Amniotic stem cell (primary cell): ENCODE measurements around the gene CHRNA3.

ENCODE experiments used
- DNase-seq: peaks from one replicate; lab custom pipeline; 2025; lab: John Stamatoyannopoulos, UW

The CHRNA3 gene

DNA sequence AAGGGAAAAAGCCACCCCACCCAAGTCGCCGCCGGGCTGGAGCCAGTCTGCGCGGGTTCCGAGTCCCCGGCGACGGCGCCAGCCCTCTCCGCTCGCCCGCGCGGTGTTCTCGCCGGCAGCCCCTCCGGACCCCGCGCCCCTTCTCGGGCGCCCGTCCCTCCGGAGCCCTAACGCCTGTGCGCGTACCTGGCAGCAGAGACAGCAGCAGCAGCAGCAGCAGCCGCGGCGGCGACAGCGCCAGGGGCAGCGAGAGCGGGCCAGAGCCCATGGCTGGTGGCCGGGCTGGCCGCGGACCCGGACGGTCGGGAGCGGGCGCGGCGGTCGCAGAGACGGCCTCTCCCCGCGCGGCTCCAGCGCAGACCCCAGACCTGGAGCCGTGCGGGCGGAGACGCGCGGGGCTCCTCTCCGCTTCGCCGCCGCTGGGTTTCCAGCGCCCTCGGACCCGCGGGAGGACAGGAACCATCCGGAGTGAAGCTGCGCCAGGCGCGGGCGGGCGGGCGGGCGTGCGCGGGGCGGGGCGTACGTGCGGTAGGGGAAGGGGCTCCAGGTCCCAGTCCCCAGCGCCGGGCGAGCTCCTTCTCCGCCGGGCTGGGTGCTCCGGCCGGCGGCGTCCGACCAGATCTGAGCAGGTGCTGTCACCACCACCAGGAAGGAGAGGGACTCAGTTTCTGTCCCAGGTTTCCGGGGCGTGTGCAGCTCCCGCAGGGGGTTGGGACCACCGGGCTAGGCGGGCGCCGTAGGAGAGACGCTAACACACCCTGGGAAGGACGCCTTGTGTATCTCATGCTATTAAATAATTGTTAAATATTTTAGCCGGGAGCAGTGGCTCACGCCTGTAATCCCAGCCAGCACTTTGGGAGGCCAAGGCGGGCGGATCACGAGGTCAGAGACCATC lies at the start of gene CHRNA3:
Gene CHRNA3, minus strand, starts transcription at position 470 of the 895 bp plus-strand sequence. Its CDS starts 202 bp downstream, at position 268.
- no peak for DNase-seq

DNA sequence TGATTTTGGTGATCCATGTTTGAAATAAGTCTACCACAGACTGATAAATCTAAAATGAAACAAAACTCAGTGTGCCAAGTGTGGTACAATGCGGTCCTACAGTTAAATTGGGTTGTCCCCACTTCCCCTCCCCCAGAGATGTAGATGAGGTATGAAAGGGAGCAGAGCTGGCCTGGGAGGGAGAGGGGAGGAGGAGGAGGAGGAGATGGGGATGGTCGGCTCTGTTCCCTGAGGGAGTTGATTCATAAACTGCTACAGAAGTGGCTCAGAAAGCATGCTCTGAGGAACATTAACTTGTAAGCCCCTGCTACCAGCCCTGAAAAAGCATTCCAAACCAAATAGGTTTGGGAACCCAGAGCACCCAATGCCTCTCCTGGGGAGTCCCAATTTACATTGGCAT lies 48.2 kb upstream of the CHRNA3 start:
- no peak for DNase-seq

DNA sequence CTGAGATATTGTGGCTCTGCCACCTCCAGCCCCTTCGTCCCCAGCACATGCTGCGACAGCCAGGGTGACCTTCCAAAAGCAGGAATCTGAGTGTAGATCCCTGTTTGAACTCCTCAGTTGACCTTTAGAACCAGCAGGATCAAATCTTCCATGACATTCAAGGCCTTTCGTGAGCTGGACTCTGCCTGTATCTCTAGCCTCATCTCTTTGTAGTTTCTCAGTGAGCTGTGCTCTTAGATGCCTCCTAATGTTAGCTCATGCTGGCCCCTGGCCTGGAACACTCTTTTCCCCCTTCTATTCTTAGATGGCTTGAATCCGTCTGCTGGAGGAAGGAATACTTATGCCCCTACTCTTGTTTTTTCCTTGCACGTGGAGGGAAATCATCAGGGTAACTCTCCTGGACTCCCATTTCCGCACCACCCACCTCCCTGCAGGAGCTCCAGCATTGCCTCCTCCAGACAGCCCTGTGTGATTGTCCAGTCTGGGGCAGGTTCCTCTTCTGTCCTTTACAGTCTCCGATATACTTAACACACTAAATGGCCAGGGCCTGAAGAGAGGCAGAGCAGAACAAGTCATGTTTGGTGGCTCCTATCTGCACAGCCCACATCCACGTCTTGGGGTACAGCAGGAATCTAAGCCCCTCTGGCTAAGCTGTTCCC lies 46.9 kb upstream of the CHRNA3 start:
- no peak for DNase-seq

DNA sequence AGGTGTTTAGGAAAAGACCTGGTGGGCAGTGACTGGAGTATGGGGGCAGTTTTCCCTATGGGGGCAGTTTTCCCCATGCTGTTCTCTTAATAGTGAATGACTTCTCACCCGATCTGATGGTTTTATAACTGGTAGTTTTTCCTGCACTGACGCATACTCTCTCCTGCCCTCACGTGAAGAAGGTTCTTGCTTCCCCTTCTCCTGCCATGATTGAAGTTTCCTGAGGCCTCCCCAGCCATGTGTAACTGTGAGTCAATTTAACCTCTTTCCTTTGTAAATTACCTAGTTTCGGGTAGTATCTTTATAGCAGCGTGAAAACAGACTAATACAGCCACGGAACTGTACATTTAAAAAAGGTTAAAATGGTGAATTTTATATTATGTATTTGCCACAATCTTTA lies 45.2 kb upstream of the CHRNA3 start:
- DNase-seq = no peak

DNA sequence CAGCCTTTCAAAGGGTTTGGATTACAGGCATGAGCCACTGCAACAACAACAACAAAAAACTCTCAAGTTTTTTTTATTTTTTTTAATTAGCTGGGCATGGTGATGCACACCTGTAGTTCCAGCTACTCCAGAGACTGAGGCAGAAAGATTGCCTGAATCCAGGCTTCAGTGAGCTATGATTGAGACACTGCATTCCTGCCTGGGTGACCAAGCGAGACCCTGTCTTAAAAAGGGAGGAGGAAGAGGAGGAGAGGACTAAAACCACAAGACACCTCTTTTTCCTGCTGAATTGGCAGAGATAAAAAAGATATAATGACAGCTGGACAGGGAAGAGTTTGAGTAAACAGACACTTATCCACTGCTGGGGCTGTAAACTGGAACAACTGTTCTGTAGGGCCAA lies 42.9 kb upstream of the CHRNA3 start:
- no peak for DNase-seq

DNA sequence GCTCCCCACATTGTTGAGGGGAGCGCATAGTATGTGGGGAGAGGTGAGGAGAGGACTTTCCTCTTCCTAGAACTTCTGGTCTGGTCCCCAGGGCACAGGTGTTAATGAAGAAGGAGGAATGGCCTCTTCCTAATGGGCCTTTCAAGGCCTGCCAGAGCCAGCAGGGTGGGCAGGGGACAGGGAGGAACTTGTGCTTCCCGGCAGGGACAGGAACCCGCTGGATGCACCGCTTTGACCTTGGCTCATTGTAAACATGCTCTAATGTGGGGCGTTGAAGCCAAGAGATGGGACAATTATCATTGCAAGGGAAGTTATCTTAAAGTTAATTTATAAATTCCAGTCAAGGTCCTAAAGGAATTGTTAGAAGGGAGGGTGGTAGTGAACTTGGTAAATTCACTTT lies 41.2 kb upstream of the CHRNA3 start:
- no peak for DNase-seq

DNA sequence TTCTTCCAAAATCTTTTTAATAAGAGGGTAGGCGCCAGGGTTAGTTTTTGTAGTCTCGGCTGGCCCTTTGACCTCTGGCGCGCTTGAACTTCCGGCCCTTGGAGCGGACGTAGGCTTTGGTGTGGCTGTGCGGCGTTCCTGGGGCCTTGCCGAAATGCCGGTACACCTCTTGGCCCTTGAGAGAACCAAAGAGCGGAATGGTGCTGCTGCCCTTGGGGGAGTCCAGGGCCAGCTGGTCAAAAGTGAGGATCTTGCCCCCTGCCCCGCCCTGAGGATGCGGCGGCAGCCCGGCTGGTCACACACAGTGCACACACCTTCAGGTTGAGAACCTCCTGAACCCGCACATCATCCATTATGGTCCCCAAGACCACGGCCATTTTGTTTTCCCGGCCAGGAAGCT lies 40.2 kb upstream of the CHRNA3 start:
- DNase-seq = no peak

DNA sequence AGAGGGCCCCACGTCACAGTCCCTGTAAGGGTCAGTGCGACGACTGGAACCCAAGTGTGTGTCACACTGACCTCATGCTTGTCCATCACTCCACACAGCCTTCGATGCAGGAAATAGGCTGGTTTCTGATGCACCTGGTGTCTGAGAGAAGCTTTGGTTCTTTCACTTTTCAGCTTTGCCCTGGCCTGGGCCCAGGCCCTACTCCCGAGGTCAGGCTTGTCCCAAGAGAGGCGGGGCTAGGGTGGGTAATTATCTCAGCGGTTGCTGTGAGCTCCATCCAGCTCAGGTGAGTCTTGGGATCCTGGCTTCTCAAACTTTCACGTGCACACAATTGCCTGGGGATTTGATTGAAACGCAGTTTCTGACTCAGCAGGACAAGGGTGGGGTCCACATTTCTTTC lies 39.8 kb upstream of the CHRNA3 start:
- no peak for DNase-seq

DNA sequence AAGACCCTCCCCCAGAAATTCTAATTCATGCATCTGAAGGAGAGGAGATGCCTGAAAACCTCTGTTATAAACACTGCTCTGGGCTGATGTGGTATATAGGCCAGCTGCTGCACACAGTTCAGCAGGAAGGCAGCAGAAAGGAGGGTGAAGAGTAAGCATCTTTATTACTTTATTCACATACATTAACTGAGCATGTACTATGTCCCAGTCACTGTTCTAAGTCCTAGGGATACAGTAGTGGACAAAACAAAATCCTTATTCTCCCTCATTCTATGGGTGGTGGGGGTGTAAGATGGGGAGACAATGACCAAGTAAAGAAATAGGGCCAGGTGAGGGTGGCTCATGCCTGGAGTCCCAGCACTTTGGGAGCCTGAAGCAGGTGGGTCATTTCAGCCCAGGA lies 38.0 kb upstream of the CHRNA3 start:
- no peak for DNase-seq

DNA sequence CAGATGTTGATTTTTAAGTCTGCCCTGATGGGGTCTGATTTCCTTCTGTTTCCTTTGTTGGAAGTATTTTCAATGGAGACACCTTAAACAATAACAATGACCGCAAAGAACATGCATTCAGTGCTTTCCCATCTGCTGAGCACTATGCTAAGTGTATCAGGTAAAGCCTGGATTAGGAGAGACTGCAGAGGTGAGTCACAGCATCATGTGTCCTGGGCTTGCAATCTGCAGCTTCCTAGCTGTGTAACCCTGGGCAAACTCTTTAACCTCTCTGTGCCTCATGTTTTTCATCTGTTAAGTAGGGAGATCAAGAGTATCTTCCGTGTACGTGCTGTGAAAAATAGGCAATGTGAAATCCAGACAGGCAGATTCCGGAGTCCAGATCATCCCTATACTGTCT lies 33.5 kb upstream of the CHRNA3 start:
- DNase-seq = no peak

DNA sequence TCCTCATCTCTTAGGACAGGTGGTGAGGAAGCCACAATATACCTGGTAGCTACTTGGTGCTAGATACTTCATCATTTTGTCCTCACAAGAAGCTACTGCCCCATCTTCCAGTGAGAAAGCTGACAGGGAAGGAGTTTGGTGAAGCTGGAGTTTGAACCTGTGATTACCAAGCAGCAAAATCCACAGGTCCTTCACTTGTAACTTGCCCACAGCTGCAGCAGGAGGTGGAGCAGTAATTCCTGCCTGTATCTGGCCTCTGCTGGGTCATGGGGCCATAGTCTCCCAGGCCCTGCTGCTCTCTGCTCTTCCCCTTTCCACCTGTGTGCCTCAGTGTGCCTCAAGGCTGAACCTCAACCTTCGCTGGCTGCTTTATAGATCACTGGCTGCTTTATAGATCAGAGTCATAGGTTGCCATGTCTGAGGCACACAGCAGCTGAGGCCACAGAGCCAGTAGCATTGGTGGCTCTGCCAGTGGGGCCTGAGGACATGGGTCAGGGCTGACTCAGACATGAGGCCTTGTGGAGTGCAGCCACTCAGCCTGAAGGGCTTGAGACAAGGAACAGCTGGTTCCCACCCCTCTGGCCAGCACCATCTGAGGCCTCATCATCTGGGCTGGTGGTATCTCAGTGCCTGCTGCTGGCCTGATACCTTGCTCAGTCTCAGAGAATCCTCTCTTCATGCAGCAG lies 31.3 kb upstream of the CHRNA3 start:
- no peak for DNase-seq

DNA sequence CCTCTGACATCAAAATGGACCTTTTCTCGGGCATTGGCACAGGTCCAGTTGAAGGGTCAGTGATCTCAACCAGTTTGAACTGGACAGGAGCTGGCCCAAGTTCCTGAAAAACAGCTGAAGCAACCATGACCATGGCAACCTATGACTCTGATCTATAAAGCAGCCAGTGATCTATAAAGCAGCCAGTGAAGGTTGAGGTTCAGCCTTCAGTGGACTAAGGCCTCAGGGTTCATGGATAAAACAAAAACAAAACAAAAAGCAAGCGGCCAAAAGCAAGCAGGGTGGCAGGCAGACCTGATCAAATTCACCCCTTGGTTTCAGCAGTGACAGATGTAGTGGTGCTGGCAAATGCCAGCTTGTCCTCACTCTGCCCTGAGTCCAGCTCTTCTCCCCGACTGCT lies 30.2 kb upstream of the CHRNA3 start:
- DNase-seq = no peak

DNA sequence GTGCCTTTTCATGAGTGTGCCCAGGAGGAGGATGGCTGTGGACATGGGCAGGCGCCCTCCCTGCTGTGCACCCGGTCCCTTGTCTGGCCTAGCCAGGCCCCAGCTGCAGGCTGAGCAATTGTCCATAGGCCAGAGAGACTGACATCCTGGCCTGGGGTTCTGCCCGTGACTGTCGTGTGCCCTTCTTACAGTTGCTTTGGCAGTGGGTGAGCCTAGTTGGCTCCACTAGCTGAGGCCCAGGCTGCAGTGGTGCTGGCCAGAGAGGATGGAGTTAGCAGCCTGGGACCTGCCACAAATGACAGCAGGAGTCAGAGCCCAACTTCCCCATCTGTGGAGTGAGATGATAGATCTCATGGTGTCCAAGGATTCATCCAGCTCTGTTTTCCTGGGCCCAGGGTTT lies 29.2 kb upstream of the CHRNA3 start:
- DNase-seq = no peak

DNA sequence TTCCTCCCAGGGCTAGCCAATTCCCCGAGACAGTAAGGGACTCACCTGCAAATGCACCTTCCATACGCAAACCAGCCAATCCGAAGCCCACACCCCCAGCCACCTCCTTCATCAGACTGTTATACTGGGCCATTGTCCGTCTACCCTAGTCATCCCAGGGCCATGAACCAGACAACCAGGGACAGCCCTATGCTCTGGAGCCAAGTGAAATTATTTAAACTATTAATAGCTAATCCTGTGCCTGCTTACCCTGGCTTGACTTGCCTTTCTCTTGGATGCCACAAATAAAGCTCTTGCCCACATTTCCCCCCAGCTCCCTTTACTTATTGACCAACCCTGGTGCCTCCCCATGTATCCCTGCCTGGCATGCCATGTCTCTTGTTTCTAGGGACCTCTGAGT lies 24.2 kb upstream of the CHRNA3 start:
- DNase-seq = no peak

DNA sequence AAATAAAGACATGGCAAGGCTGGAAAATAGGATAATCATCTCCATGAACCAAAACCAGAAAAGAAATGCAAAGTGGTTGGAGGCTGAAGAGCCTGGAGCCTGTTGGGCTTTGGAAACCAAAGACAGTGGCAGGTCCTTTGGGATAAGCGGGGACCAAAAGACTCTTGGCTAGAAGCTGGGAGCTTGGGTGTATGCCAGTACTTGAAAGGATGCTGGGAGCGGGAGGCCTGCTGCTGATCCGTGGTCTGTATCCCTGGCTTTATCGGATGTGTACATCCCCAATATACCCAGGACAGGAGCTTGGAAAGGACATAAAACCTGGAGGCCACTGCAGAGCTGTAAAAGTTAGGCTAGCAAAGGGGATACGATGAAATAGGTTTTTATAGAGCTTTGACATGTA lies 21.5 kb upstream of the CHRNA3 start:
- DNase-seq = no peak

DNA sequence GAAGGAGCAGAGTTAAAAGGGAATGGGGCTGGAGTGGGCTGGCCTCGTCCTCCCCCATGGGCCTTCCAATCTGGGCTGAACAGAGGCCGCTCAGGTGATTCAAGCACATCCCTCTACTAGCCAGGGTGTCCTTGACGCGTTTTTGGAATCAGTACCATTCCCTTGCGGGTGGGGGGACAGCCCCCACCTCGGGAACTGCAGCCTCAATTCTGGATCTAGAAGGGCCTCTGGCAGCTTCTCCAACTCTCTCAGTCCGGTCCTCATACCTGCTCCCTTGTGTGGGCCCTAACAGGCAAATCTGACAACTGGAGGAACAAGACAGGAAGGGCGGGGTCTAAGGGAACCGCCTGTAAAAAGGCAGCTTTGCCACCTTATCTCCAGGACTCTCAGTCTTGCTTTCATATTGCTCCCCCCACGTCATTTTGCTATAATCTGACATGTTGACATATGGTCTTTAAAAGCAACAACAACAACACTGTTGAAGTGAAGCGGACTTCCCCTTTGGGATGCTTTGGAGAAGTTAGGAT lies 21.0 kb upstream of the CHRNA3 start:
- no peak for DNase-seq

DNA sequence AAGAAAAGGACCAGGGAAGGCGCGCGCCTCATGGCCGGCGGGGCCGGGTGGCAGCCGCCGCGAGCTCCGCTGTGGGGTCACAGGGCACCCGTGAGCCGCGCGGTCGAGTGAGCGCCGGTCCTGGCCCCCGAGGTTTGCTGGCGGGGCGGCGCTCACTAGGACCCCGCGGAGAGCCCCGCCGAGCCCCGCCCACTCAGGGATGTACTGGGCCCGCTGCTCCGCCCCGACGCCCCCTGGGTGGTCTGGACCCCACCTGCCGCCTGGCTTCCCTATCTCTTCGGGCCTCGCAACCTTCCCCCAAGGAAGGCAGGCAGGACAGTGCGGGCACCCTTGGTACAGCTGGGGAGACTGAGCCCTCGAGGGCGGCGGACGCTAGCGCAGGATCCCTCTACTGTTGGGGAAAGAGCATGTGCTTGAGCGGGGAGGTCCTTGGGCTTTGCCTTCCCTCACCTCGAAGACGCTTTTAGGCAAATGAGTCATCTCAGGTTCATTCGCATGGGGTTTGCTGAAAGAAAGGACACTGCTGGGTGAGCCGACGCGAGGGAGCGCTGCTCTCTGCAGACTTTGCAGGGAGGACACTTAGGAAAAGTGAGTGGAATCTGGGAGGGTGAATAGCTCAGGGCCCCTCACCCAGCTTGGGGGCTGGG lies 20.4 kb upstream of the CHRNA3 start, which contains the start of gene CHRNB4:
Gene CHRNB4, minus strand, starts transcription at position 109 of the 647 bp plus-strand sequence. Its CDS starts 77 bp downstream, at position 32.
- no peak for DNase-seq

DNA sequence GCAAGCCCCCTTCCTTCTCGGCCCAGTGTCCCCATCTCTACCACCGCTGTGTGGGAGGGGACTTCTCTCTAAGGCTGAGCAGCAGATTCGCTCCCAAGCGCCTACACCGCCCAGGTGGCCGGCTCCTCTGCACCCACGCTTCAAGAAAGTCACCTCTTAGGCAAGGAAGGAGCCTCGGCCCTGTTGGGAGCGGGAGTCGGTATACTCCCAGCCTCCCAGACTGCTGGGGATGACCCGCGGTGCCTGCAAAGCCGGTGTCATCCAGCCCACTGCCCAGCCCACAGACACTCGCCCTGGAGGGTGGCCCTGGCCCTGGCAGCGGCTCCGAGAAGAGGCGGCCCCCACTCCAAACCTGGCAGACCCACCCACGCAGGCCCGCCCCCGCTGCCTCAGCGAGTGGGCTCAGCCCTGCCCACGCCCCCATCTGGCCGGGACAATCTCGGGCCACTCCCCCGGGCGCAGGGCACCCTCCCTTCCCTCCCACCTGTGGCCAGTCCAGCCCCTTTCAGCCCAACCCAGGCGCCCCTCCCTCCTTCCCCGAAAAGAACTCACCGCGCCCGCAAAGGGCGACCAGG lies 19.8 kb upstream of the CHRNA3 start:
- no peak for DNase-seq

DNA sequence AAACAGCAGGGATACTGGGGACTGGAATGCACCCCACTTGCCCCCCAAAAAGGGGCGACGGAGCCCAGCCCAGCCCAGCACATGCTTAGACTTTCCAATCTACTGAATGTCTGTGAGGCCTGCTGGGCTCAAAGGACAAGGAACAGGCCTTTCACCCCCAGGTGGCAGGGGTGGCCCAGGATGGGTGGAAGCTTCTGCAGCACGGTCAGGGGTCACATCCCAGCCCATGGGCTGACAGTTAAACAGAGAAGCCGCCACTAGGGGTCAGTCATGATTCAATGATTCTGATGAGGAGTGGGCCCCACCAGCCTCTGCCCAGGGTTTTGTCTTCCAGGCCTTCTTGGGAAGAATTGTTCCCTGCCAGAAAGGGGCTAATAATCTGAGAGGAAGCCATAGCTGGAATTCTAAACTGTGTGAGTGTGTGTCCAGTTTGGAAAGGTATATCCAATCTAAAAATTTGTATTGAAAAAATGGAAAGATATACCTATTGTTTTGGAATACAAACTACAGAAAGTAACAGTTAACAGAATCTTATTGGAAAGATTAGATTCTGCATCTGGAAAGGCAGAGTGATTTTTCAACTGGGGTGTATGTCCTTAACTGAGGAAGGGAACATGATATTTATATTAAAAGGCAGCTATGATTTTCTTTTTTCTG lies 18.0 kb upstream of the CHRNA3 start:
- DNase-seq = no peak

DNA sequence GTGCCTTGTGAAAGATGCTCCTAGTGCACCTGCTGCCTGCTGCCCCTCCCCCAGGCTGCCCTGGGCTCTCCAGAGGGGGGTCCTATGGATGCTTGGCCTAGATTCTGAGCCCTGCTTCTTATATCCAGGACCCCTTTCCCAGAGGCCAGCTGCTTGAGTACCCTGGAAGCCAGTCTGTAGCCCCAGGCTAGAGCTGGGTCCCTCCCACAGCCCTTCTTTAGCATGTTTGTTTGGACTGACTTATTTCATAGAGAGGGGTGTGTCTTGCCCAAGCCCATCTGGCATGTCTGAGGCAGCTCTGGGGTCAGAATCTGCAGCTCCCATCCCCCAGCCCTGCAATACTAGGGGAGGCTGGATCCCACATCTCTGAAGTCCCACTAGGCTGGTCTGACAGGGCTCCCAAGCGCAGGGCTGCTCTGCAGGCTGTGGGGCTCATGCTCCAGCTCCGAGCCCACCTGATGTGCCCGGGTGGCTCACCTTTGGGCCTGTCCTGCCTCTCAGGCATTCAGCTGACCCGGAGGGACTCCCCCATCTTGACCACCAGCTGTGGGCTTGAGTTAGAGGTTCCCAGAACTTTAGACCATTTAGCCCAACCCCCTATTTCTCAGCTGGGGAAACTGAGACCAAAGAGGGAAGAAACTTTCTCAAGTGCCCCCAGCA lies 17.1 kb upstream of the CHRNA3 start:
- no peak for DNase-seq
